Uterus (tissue), 4 donors: Measurements from ENCODE around the gene COPA. TPM values are rescaled to one million over a fixed set of nuclear protein-coding genes. Genes with fewer than 3 reads are reported as not detected.
A peak's percentile ranks its signal among the peaks of the same experiment; 100 is the strongest.

Experiments
- DNase-seq, 2 donors: peaks; one replicate each; pipeline ENCODE4 v3.0.0-alpha.2; 2019 to 2020
- H3K27ac ChIP-seq, 2 donors: fragments of 200-600 bp; sonication (generic); 1 replicate in 1 of 2; 2 replicates in 1 of 2; pipeline ENCODE4 v1.5.1; 2016 to 2018
- H3K27me3 ChIP-seq, 2 donors: fragments of 200-600 bp; sonication (generic); one replicate each; pipeline ENCODE4 v1.5.1; 2018 to 2019; ENCODE audit warnings: control low read depth in 1 of 2
- H3K36me3 ChIP-seq, 2 donors: fragments of 200-600 bp; sonication (generic); one replicate each; pipeline ENCODE4 v1.5.1; 2019; ENCODE audit warnings: control low read depth in 1 of 2
- H3K4me1 ChIP-seq, 2 donors: fragments of 200-600 bp; sonication (generic); one replicate each; pipeline ENCODE4 v1.5.1; 2018 to 2019; ENCODE audit warnings: control low read depth in 1 of 2
- H3K4me3 ChIP-seq, 2 donors: fragments of 200-600 bp; sonication (generic); 1 replicate in 1 of 2; 2 replicates in 1 of 2; pipeline ENCODE4 v1.5.1; 2018 to 2019; ENCODE audit warnings: mild to moderate bottlenecking in 1 of 2
- H3K9me3 ChIP-seq, 2 donors: fragments of 200-600 bp; sonication (generic); one replicate each; pipeline ENCODE4 v1.5.1; 2019; ENCODE audit warnings: control low read depth in 1 of 2
- CTCF ChIP-seq, 4 experiments: fragments of 200-600 bp in 2 of 4; fragments of 450-650 bp in 2 of 4; sonication (generic) in 2 of 4; IDR thresholded peaks; one replicate each; pipeline ENCODE4 v1.5.1; 2016 to 2019; ENCODE audit warnings: antibody characterized with exemption in 4 of 4, mild to moderate bottlenecking in 2 of 4, moderate library complexity in 1 of 4
- POLR2A ChIP-seq, 2 donors: fragments of 450-650 bp; IDR thresholded peaks; one replicate each; pipeline ENCODE4 v1.6.1; 2016; ENCODE audit warnings: antibody characterized with exemption in 2 of 2, mild to moderate bottlenecking in 1 of 2, moderate library complexity in 1 of 2
- intact Hi-C: fragments of 100-400 bp; cut with DNase I; formaldehyde crosslinking; loops from one replicate; pipeline ENCODE4 v1.15.1; 2023; ENCODE audit warnings: low total_unique reads
- total RNA-seq, 4 donors: library from RNA; depleted of rRNA in 3 of 4; stranded (reverse); fragments of >200 nt in 3 of 4; gene quantifications; one replicate each; pipeline versions ENCODE4 v1.1.0 to v1.2.4, GENCODE V29; 2014 to 2023
- donor health status: DM: yes; HTN: yes; CAD: no.

The COPA gene
- total RNA-seq, 4 donors from 2014 or later: 71.2 to 211 (median 130) TPM

GRCh38 chr1:160257411-160258015 is 85.5 kb downstream of the COPA start:
- H3K4me1 ChIP-seq: peaks cover 0 to 5% of the 10 kb centered on the region in 2 donors
- H3K36me3 ChIP-seq: no peaks in the 10 kb centered on the region
- no peaks in the 10 kb centered on the region for H3K9me3 ChIP-seq
- TF ChIP-seq POLR2A (IDR thresholded peaks at IDR 0.05) (no peak), CTCF (IDR thresholded peaks at IDR 0.05) (no peak)
- H3K4me3 ChIP-seq: no peak overlapping the region
- intact Hi-C loops: loop anchor here (10.0 kb wide), 1 partner anchor 63 kb away; the partner anchor contains the start of gene CASQ1
- H3K27me3 ChIP-seq: no peaks in the 10 kb centered on the region
- no peak for DNase-seq
- H3K27ac ChIP-seq: no peak overlapping the region

DNA sequence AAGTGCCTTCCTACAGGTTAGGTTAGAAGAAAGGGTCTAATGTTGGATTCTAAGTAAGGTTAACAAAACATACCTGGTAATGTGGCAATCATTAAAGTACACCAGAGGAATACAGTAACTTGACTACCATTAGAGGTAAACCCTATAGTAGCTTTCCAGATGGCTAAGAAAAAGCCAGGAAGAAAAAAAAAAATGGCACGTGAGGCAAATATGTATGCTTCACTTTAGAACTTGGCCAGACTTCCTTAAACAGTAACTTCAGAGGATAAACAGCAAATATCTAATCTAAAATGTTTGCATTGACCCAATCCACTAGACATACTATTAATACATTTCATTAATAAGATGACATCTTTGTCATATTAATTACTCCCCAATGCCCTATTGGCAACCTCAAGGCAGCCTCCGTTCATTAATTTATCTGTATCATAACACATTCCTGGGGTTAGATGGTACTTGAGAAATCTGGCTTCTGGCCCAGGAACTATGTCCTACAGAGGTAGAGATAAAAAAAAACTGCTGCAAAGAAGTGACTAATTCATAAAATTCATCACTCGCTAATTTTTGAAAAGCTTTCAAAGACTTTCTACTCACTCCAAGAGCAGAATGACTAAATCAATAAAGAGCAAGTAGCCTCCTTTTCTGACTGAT is 86.5 kb downstream of the COPA start:
- Histone ChIP-seq H3K36me3 (no peaks in the 10 kb centered on the region), H3K4me3 (no peak overlapping the region), H3K4me1 (peaks cover 0 to 5% of the 10 kb centered on the region in 2 donors), H3K9me3 (no peaks in the 10 kb centered on the region), H3K27me3 (no peaks in the 10 kb centered on the region), H3K27ac (no peak overlapping the region)
- no peak for DNase-seq
- TF ChIP-seq POLR2A (IDR thresholded peaks at IDR 0.05): no peak
- no peak for TF ChIP-seq CTCF (IDR thresholded peaks at IDR 0.05)
- intact Hi-C loops: loop anchor here (10.0 kb wide), 1 partner anchor 62 kb away; the partner anchor contains the start of gene CASQ1

GRCh38 chr1:160255781-160256300 is 87.2 kb downstream of the COPA start:
- Histone ChIP-seq H3K36me3 (no peaks in the 10 kb centered on the region), H3K27ac (no peak overlapping the region)
- TF ChIP-seq POLR2A (IDR thresholded peaks at IDR 0.05) (no peak), CTCF (IDR thresholded peaks at IDR 0.05) (no peak)

GRCh38 chr1:160251687-160252526 is 91.1 kb downstream of the COPA start:
- Histone ChIP-seq H3K27ac (peak overlapping the region in 1 of 2 donors; percentile 28), H3K36me3 (no peaks in the 10 kb centered on the region), H3K9me3 (no peaks in the 10 kb centered on the region), H3K4me3 (no peak overlapping the region), H3K4me1 (no peaks in the 10 kb centered on the region), H3K27me3 (no peaks in the 10 kb centered on the region)
- intact Hi-C loops: loop anchor here (10.0 kb wide), 1 partner anchor 57 kb away; the partner anchor contains the start of gene CASQ1
- TF ChIP-seq CTCF (IDR thresholded peaks at IDR 0.05) (peak; percentile 50 to 88 (median 74)), POLR2A (IDR thresholded peaks at IDR 0.05) (no peak)
- DNase-seq: peak; percentile 46 to 69

More at GRCh38 chr1:160255781-160256300, 87.2 kb downstream of the COPA start:
- Histone ChIP-seq H3K9me3 (no peaks in the 10 kb centered on the region), H3K27me3 (no peaks in the 10 kb centered on the region), H3K4me3 (no peak overlapping the region), H3K4me1 (peaks cover 0 to 5% of the 10 kb centered on the region in 2 donors)
- no peak for DNase-seq
- intact Hi-C loops: loop anchor here (10.0 kb wide), 1 partner anchor 61 kb away; the partner anchor contains the start of gene CASQ1
